ENCODE results near the gene ABCA2. TPM values are rescaled to one million over a fixed set of nuclear protein-coding genes. Genes with fewer than 3 reads are reported as not detected.

Gene ABCA2
- total RNA-seq, 6 donors from 2014 or later = 14.7 to 49.2 (median 29.6) TPM

- DNase-seq (peak in 1 of 2 donors; percentile 77), ATAC-seq (ENCODE audit: low FRiP score in 2 of 2) (no peak)
- H3K36me3 ChIP-seq = no peaks in the 10 kb centered on the region
- no peak within 1 kb of the TSS for H3K4me3 ChIP-seq
- H3K4me1 ChIP-seq = peaks cover 21 to 53% (median 42%) of the 10 kb centered on the region in 4 donors
- H3K27ac ChIP-seq = peak within 1 kb of the TSS; percentile 79 to 87 (median 83)
- WGBS, 2 donors = 71 to 84% methylated on average over 8 to 18 of the region's 18 CpGs
- peaks cover 0 to 18% (median 13%) of the 10 kb centered on the region in 4 donors for H3K27me3 ChIP-seq
- no peaks in the 10 kb centered on the region for H3K9me3 ChIP-seq
- no peak for TF ChIP-seq POLR2AphosphoS5 (IDR thresholded peaks at IDR 0.05)
- TF ChIP-seq POLR2A (IDR thresholded peaks at IDR 0.05) = no peak
- no peak for TF ChIP-seq CTCF (IDR thresholded peaks at IDR 0.05)
- no peak for TF ChIP-seq EP300 (IDR thresholded peaks at IDR 0.05)
These were observed 45.6 kb downstream of the ABCA2 start, which contains the start of gene LCNL1 for GRCh38 chr9:136982232-136983051. LCNL1 (plus strand) TSS chr9:136982993; CDS start chr9:136983587, 594 bp downstream.

GRCh38 chr9:136981588-136982231, 46.3 kb downstream of the ABCA2 start:
- peaks cover 27 to 61% (median 49%) of the 10 kb centered on the region in 4 donors for H3K4me1 ChIP-seq
- H3K4me3 ChIP-seq = no peak overlapping the region
- ATAC-seq (ENCODE audit: low FRiP score in 2 of 2) (no peak), DNase-seq (peak in 1 of 2 donors; percentile 78)
- peak overlapping the region; percentile 79 to 87 (median 83) for H3K27ac ChIP-seq
- 53 to 70% methylated on average over 8 to 16 of the region's 17 CpGs for WGBS, 2 donors
- TF ChIP-seq CTCF (IDR thresholded peaks at IDR 0.05) = no peak
- TF ChIP-seq POLR2AphosphoS5 (IDR thresholded peaks at IDR 0.05) = peak in 1 of 2 donors; percentile 10
- H3K36me3 ChIP-seq = no peaks in the 10 kb centered on the region
- no peaks in the 10 kb centered on the region for H3K9me3 ChIP-seq
- peaks cover 0 to 18% (median 13%) of the 10 kb centered on the region in 4 donors for H3K27me3 ChIP-seq

GRCh38 chr9:136980669-136981478, 47.2 kb downstream of the ABCA2 start:
- WGBS, 2 donors = 76 to 83% methylated on average over 12 to 16 of the region's 16 CpGs
- Histone ChIP-seq H3K4me3 (no peak overlapping the region), H3K27ac (peak overlapping the region; percentile 79 to 87 (median 83)), H3K36me3 (no peaks in the 10 kb centered on the region), H3K27me3 (peaks cover 0 to 16% (median 12%) of the 10 kb centered on the region in 4 donors), H3K9me3 (no peaks in the 10 kb centered on the region), H3K4me1 (peaks cover 35 to 69% (median 57%) of the 10 kb centered on the region in 4 donors)
- no peak for TF ChIP-seq EP300 (IDR thresholded peaks at IDR 0.05)
- no peak for TF ChIP-seq POLR2AphosphoS5 (IDR thresholded peaks at IDR 0.05)
- TF ChIP-seq POLR2A (IDR thresholded peaks at IDR 0.05) = no peak
- TF ChIP-seq CTCF (IDR thresholded peaks at IDR 0.05) = no peak
- DNase-seq (peak in 1 of 2 donors; percentile 71), ATAC-seq (ENCODE audit: low FRiP score in 2 of 2) (no peak)

GRCh38 chr9:136979769-136980587, 48.1 kb downstream of the ABCA2 start:
- WGBS, 2 donors = 86 to 89% methylated on average over 8 to 18 of the region's 26 CpGs
- ATAC-seq (ENCODE audit: low FRiP score in 2 of 2) = no peak
- peaks cover 0 to 8% (median 4%) of the 10 kb centered on the region in 4 donors for H3K27me3 ChIP-seq
- TF ChIP-seq EP300 (IDR thresholded peaks at IDR 0.05) (no peak), POLR2AphosphoS5 (IDR thresholded peaks at IDR 0.05) (no peak), POLR2A (IDR thresholded peaks at IDR 0.05) (no peak), CTCF (IDR thresholded peaks at IDR 0.05) (no peak)
- H3K27ac ChIP-seq = peak overlapping the region; percentile 79 to 87 (median 83)
- H3K4me3 ChIP-seq = no peak overlapping the region
- H3K4me1 ChIP-seq = peaks cover 37 to 71% (median 60%) of the 10 kb centered on the region in 4 donors
- peak in 1 of 2 donors; percentile 78 for DNase-seq
- no peaks in the 10 kb centered on the region for H3K36me3 ChIP-seq
- no peaks in the 10 kb centered on the region for H3K9me3 ChIP-seq
